Liver (tissue), 9 donors: Measurements from ENCODE around the gene NDUFA7. TPM values are rescaled to one million over a fixed set of nuclear protein-coding genes. Genes with fewer than 3 reads are reported as not detected.

Experiments used
- DNase-seq: peaks from one replicate; pipeline ENCODE4 v3.0.0-alpha.2; 2017; ENCODE audit warnings: low spot score
- H3K27ac ChIP-seq, 2 donors: one replicate each; pipeline ENCODE4 v1.7.0; 2013; ENCODE audit warnings: inconsistent platforms in 2 of 2, low read length in 2 of 2, control low read depth in 1 of 2, low read depth in 1 of 2, mild to moderate bottlenecking in 1 of 2
- H3K27me3 ChIP-seq, 4 donors: one replicate each; pipeline versions ENCODE4 v1.6.1 to v1.7.0; 2013; ENCODE audit warnings: low read length in 3 of 4, inconsistent platforms in 1 of 4, mild to moderate bottlenecking in 1 of 4, moderate library complexity in 1 of 4; ENCODE audit not compliant: control insufficient read depth in 4 of 4, insufficient read depth in 4 of 4
- H3K36me3 ChIP-seq, 4 donors: one replicate each; pipeline versions ENCODE4 v1.6.1 to v1.7.0; 2013; ENCODE audit warnings: low read length in 3 of 4, mild to moderate bottlenecking in 3 of 4, low read depth in 1 of 4, moderate library complexity in 1 of 4; ENCODE audit not compliant: control insufficient read depth in 4 of 4, insufficient read depth in 3 of 4
- H3K4me1 ChIP-seq, 4 donors: one replicate each; pipeline versions ENCODE4 v1.6.1 to v1.7.0; 2013; ENCODE audit warnings: low read length in 3 of 4, mild to moderate bottlenecking in 3 of 4, moderate library complexity in 1 of 4; ENCODE audit not compliant: control insufficient read depth in 4 of 4, insufficient read depth in 4 of 4
- H3K4me3 ChIP-seq, 3 donors: one replicate each; pipeline versions ENCODE4 v1.6.1 to v1.7.0; 2013; ENCODE audit warnings: low read length in 3 of 3, control low read depth in 1 of 3, low read depth in 1 of 3, mild to moderate bottlenecking in 1 of 3
- H3K9ac ChIP-seq, 2 donors: one replicate each; pipeline ENCODE4 v1.7.0; 2013; ENCODE audit warnings: low read length in 2 of 2, mild to moderate bottlenecking in 2 of 2, moderate library complexity in 2 of 2, control low read depth in 1 of 2, low read depth in 1 of 2
- H3K9me3 ChIP-seq, 4 donors: one replicate each; pipeline versions ENCODE4 v1.6.1 to v1.7.0; 2013; ENCODE audit warnings: low read length in 3 of 4; ENCODE audit not compliant: control insufficient read depth in 4 of 4
- ATF3 ChIP-seq: IDR thresholded peaks from 2 replicates; pipeline ENCODE4 v1.6.1; 2016; ENCODE audit warnings: antibody characterized with exemption
- CTCF ChIP-seq: fragments of 150-350 bp; IDR thresholded peaks from 2 replicates; pipeline ENCODE4 v1.5.1; 2017; ENCODE audit warnings: improper control_type of control experiment, low read depth, low read length; ENCODE audit not compliant: missing input control
- EGR1 ChIP-seq, 2 donors: IDR thresholded peaks; 2 replicates each; pipeline ENCODE4 v1.6.1; 2016 to 2018; ENCODE audit warnings: antibody characterized with exemption in 2 of 2, low read depth in 2 of 2
- HNF4A ChIP-seq, 2 donors: conservative IDR thresholded peaks; 2 replicates each; pipeline ENCODE4 v1.6.1; 2016; ENCODE audit warnings: antibody characterized with exemption in 2 of 2, mild to moderate bottlenecking in 2 of 2
- JUND ChIP-seq, 2 donors: IDR thresholded peaks; 2 replicates each; pipeline ENCODE4 v1.6.1; 2016; ENCODE audit warnings: antibody characterized with exemption in 2 of 2
- MAX ChIP-seq: IDR thresholded peaks from 2 replicates; pipeline ENCODE4 v1.6.1; 2016; ENCODE audit warnings: antibody characterized with exemption
- REST ChIP-seq: IDR thresholded peaks from 2 replicates; pipeline ENCODE4 v1.6.1; 2016; ENCODE audit warnings: antibody characterized with exemption, mild to moderate bottlenecking
- RXRA ChIP-seq, 2 donors: IDR thresholded peaks; 2 replicates each; pipeline ENCODE4 v1.6.1; 2017 to 2018; ENCODE audit warnings: antibody characterized with exemption in 2 of 2, mild to moderate bottlenecking in 1 of 2
- SP1 ChIP-seq: IDR thresholded peaks from 2 replicates; pipeline ENCODE4 v1.6.1; 2018; ENCODE audit warnings: antibody characterized with exemption, mild to moderate bottlenecking
- TAF1 ChIP-seq: conservative IDR thresholded peaks from 2 replicates; pipeline ENCODE4 v1.6.1; 2016; ENCODE audit warnings: antibody characterized with exemption, mild to moderate bottlenecking
- YY1 ChIP-seq: IDR thresholded peaks from 2 replicates; pipeline ENCODE4 v1.6.1; 2016; ENCODE audit warnings: antibody characterized with exemption, mild to moderate bottlenecking
- ZBTB33 ChIP-seq: IDR thresholded peaks from 2 replicates; pipeline ENCODE4 v1.6.1; 2016; ENCODE audit warnings: antibody characterized with exemption
- WGBS: extraction: QIAGEN DNeasy Blood & Tissue Kit; methylation state at CpG from one replicate; pipeline ENCODE4 v1.1.7; 2013; 5-methylcytosine and 5-hydroxymethylcytosine counted together
- polyA plus RNA-seq, 2 donors: library from polyadenylated mRNA; stranded (reverse) in 1 of 2; unstranded in 1 of 2; fragments of 200-250 nt in 1 of 2; fragments of >200 nt in 1 of 2; fragmentation: Nextera tagmentation in 1 of 2; extraction: Ambion mirVana in 1 of 2; gene quantifications; one replicate each; pipeline versions ENCODE4 v1.2.1 to v1.2.3, GENCODE V29; 2013 to 2015
- total RNA-seq, 2 donors: library from RNA; depleted of rRNA; stranded (reverse); fragments of >200 nt; gene quantifications; one replicate each; pipeline ENCODE4 v1.2.3, GENCODE V29; 2014
- donor health status: healthy.
- donor health status: healthy.
- donor health status: healthy.
- donor health status: healthy.
- donor health status: healthy.

NDUFA7 gene
- total and polyA plus RNA-seq, 4 donors = 19.6 to 101 (median 55.7) TPM

- 56% methylated on average over 8 of the region's 8 CpGs for WGBS
- H3K9ac ChIP-seq = no peak overlapping the region
- peak overlapping the region; percentile 57 for H3K27ac ChIP-seq
- no peaks in the 10 kb centered on the region for H3K9me3 ChIP-seq
- TF ChIP-seq RXRA (IDR thresholded peaks at IDR 0.05) (peak; percentile 38 to 63), JUND (IDR thresholded peaks at IDR 0.05) (peak; percentile 67 to 81), YY1 (no peak), SP1 (peak; percentile 40), CTCF (no peak), HNF4A (conservative IDR thresholded peaks at IDR 0.05) (peak; percentile 72 to 79)
- DNase-seq = no peak
- H3K27me3 ChIP-seq = no peaks in the 10 kb centered on the region
- peaks cover 8 to 41% (median 21%) of the 10 kb centered on the region in 4 donors for H3K4me1 ChIP-seq
- no peaks in the 10 kb centered on the region for H3K36me3 ChIP-seq
- H3K4me3 ChIP-seq = no peak overlapping the region
Measured at GRCh38 chr19:8360196-8360595, 39.0 kb upstream of the NDUFA7 start.

- TF ChIP-seq ATF3 (no peak), MAX (no peak), TAF1 (no peak), REST (no peak), JUND (IDR thresholded peaks at IDR 0.05) (no peak), ZBTB33 (no peak), EGR1 (IDR thresholded peaks at IDR 0.05; ENCODE audit: low read depth in 2 of 2) (no peak)
- no peak overlapping the region for H3K27ac ChIP-seq
- peaks cover 8 to 45% (median 19%) of the 10 kb centered on the region in 4 donors for H3K4me1 ChIP-seq
- H3K4me3 ChIP-seq = no peak overlapping the region
- H3K9me3 ChIP-seq = no peaks in the 10 kb centered on the region
- no peaks in the 10 kb centered on the region for H3K36me3 ChIP-seq
- H3K27me3 ChIP-seq = no peaks in the 10 kb centered on the region
- WGBS = 95% methylated on average over 6 of the region's 6 CpGs
- no peak overlapping the region for H3K9ac ChIP-seq
- DNase-seq = no peak
Measured at GRCh38 chr19:8358948-8359347, 37.8 kb upstream of the NDUFA7 start.
